ENCODE measurements around the gene SORCS2. TPM values are rescaled to one million over a fixed set of nuclear protein-coding genes. Genes with fewer than 3 reads are reported as not detected.

SORCS2 gene
- total RNA-seq, 2 donors from 2014 or later, result 1.5 to 1.7 TPM

GRCh38 chr4:7147261-7147660 lies 45.1 kb upstream of the SORCS2 start:
- TF ChIP-seq CTCF (IDR thresholded peaks at IDR 0.05), result no peak
- Histone ChIP-seq H3K36me3 (no peaks in the 10 kb centered on the region), H3K27ac (no peak overlapping the region), H3K4me3 (no peak overlapping the region), H3K4me1 (no peaks in the 10 kb centered on the region), H3K9me3 (no peaks in the 10 kb centered on the region), H3K27me3 (no peaks in the 10 kb centered on the region)
- DNase-seq (ENCODE audit: low spot score), result no peak

GRCh38 chr4:7147661-7148310 lies 44.6 kb upstream of the SORCS2 start:
- Histone ChIP-seq H3K9me3 (no peaks in the 10 kb centered on the region), H3K36me3 (no peaks in the 10 kb centered on the region), H3K4me1 (no peaks in the 10 kb centered on the region), H3K4me3 (no peak overlapping the region), H3K27ac (no peak overlapping the region), H3K27me3 (no peaks in the 10 kb centered on the region)
- no peak for DNase-seq (ENCODE audit: low spot score)
- no peak for TF ChIP-seq CTCF (IDR thresholded peaks at IDR 0.05)

- Histone ChIP-seq H3K4me1 (no peaks in the 10 kb centered on the region), H3K27ac (no peak overlapping the region), H3K4me3 (no peak overlapping the region), H3K36me3 (no peaks in the 10 kb centered on the region), H3K27me3 (no peaks in the 10 kb centered on the region), H3K9me3 (no peaks in the 10 kb centered on the region)
- DNase-seq (ENCODE audit: low spot score), result no peak
- no peak for TF ChIP-seq CTCF (IDR thresholded peaks at IDR 0.05)
Observed at GRCh38 chr4:7148337-7148736, 44.0 kb upstream of the SORCS2 start.

GRCh38 chr4:7150036-7150635 lies 42.2 kb upstream of the SORCS2 start:
- no peak for TF ChIP-seq CTCF (IDR thresholded peaks at IDR 0.05)
- no peak for DNase-seq (ENCODE audit: low spot score)
- H3K4me3 ChIP-seq, result no peak overlapping the region
- H3K36me3 ChIP-seq, result no peaks in the 10 kb centered on the region
- H3K4me1 ChIP-seq, result no peaks in the 10 kb centered on the region
- H3K9me3 ChIP-seq, result no peaks in the 10 kb centered on the region
- no peak overlapping the region for H3K27ac ChIP-seq
- no peaks in the 10 kb centered on the region for H3K27me3 ChIP-seq

- Histone ChIP-seq H3K27me3 (no peaks in the 10 kb centered on the region), H3K9me3 (no peaks in the 10 kb centered on the region), H3K4me1 (peaks cover 0 to 11% of the 10 kb centered on the region in 2 donors), H3K4me3 (no peak overlapping the region), H3K36me3 (no peaks in the 10 kb centered on the region), H3K27ac (no peak overlapping the region)
- TF ChIP-seq CTCF (IDR thresholded peaks at IDR 0.05), result no peak
- no peak for DNase-seq (ENCODE audit: low spot score)
Observed at GRCh38 chr4:7151668-7152227, 40.6 kb upstream of the SORCS2 start.
